Activated T-helper 17 cell treated with anti-CD3 and anti-CD28 coated beads, Interleukin-2, amount 50 U/mL, for 72 hours (primary cell): Measurements from ENCODE around the gene SPIB. TPM values are rescaled to one million over a fixed set of nuclear protein-coding genes. Genes with fewer than 3 reads are reported as not detected.
"Not testable (repeated sequence)": the region's sequence is repeated elsewhere in the genome, so short reads cannot be mapped to it uniquely, and the experiment has no call there.

Experiments used
- ATAC-seq: fragments of 150-1000 bp; cut with Tn5 transposase; replicated peaks from 2 replicates; pipeline ENCODE4 v1.10.0; 2021; ENCODE audit warnings: mild to moderate bottlenecking, moderate library complexity
- H3K27ac Mint-ChIP-seq: one replicate; pipeline ENCODE4 v1.8.0; 2022; ENCODE audit warnings: mixed read lengths
- H3K27me3 Mint-ChIP-seq: one replicate; pipeline ENCODE4 v1.8.0; 2022; ENCODE audit warnings: mixed read lengths
- H3K36me3 Mint-ChIP-seq: one replicate; pipeline ENCODE4 v1.8.0; 2022; ENCODE audit warnings: low read depth, mild to moderate bottlenecking, mixed read lengths
- H3K4me1 Mint-ChIP-seq: one replicate; pipeline ENCODE4 v1.8.0; 2022; ENCODE audit warnings: mixed read lengths
- H3K4me3 Mint-ChIP-seq: one replicate; pipeline ENCODE4 v1.8.0; 2022; ENCODE audit warnings: mild to moderate bottlenecking, mixed read lengths
- H3K9me3 Mint-ChIP-seq: one replicate; pipeline ENCODE4 v1.8.0; 2022; ENCODE audit warnings: mixed read lengths
- total RNA-seq, 2 donors: library from RNA; stranded (reverse); gene quantifications; one replicate each; pipeline ENCODE4 v1.2.3, GENCODE V29; 2022

SPIB gene
- total RNA-seq, 2 donors from 2014 or later: 1.9 to 2.4 TPM

DNA sequence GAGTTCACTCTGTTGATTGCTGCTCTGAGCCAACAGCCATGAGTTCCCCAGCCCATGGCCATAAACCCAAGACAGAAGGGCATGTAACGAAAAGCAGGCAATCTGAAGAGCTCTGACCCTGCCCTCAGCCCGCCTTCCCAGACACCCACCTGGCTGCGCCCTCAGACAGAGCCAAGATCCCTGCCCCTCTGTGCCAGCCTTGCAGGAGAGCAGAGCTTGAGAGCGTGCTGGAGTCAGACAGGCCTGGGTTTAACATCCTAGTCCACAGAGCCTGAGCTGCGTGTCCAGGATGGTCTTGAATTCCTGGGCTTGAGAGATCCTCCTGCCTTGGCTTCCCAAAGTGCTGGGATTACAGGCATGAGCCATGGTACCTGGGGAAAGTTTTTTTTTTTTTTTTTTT is 38.6 kb downstream of the SPIB start:
- Mint-ChIP-seq H3K27me3 (peaks cover 11% of the 10 kb centered on the region), H3K4me1 (peaks cover 12% of the 10 kb centered on the region), H3K9me3 (no peaks in the 10 kb centered on the region), H3K27ac (no peak overlapping the region), H3K36me3 (no peaks in the 10 kb centered on the region), H3K4me3 (no peak overlapping the region)
- no peak for ATAC-seq

DNA sequence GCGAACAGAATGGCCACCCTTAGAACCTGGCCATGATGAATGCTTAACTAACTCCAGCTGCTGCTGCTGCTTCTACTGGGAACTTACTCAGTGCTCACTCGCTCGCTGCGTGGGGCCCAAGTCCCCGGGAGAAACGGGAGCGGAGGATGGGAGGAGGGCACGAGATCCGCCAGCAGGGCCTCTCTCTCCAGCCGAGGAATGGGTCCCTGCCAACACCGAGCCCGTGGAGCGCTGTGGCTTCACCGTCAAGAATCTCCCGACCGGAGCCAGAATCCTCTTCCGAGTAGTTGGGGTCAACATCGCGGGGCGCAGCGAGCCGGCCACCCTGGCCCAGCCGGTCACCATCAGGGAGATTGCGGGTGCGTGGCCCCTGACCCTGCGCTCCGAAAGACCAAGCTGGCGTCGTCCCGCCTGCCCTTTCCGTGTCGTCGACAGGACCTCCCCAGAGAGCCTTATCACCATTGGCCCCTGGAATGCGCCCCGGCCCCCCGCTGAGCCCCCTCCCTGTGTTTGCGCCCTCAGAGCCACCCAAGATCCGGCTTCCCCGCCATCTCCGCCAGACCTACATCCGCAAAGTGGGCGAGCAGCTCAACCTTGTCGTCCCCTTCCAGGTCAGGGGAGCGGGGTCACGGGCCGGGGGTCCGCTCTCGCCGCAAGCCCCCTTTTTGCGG is 39.8 kb downstream of the SPIB start:
- no peak overlapping the region for H3K4me3 Mint-ChIP-seq
- no peaks in the 10 kb centered on the region for H3K9me3 Mint-ChIP-seq
- no peak overlapping the region for H3K27ac Mint-ChIP-seq
- peaks cover 12% of the 10 kb centered on the region for H3K4me1 Mint-ChIP-seq
- no peak for ATAC-seq
- no peaks in the 10 kb centered on the region for H3K36me3 Mint-ChIP-seq
- peaks cover 15% of the 10 kb centered on the region for H3K27me3 Mint-ChIP-seq

DNA sequence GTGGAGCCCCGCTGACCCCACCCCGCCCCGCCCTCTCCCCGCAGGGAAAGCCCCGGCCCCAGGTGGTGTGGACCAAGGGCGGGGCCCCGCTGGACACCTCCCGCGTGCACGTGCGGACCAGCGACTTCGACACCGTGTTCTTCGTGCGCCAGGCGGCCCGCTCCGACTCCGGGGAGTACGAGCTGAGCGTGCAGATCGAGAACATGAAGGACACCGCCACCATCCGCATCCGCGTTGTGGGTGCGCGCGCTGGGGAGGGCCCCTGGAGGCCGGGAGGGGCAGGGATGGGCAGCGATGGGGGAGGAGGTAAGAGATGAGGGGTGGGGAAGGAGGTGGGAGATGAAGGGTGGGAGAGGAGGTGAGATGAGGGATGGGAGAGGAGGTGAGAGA is 40.3 kb downstream of the SPIB start:
- Mint-ChIP-seq H3K27ac (no peak overlapping the region), H3K9me3 (no peaks in the 10 kb centered on the region), H3K4me3 (no peak overlapping the region), H3K36me3 (no peaks in the 10 kb centered on the region), H3K27me3 (peaks cover 15% of the 10 kb centered on the region), H3K4me1 (peaks cover 12% of the 10 kb centered on the region)
- no peak for ATAC-seq

DNA sequence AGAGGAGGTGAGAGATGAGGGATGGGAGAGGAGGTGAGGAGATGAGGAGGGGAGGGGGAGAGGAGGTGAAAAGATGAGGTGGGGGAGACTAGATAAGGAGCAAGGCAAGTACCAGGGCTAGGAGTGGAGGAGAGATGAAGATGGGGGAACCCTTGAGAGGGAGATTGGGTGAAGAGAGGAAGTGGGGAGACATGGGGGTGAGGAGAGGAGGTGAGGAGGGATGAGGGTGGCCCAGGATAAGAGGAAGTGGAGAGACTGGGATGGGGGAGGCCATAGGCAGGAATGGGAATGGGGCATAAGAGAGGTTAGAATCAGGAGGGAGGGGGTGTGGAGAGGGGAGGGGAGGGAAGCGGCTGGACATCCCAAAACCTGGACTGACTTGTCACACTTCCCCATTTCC is 40.9 kb downstream of the SPIB start:
- Mint-ChIP-seq H3K27ac (no peak overlapping the region), H3K9me3 (no peaks in the 10 kb centered on the region), H3K4me1 (peaks cover 12% of the 10 kb centered on the region), H3K4me3 (peak overlapping the region; percentile 50), H3K27me3 (peaks cover 15% of the 10 kb centered on the region), H3K36me3 (no peaks in the 10 kb centered on the region)
- no peak for ATAC-seq

DNA sequence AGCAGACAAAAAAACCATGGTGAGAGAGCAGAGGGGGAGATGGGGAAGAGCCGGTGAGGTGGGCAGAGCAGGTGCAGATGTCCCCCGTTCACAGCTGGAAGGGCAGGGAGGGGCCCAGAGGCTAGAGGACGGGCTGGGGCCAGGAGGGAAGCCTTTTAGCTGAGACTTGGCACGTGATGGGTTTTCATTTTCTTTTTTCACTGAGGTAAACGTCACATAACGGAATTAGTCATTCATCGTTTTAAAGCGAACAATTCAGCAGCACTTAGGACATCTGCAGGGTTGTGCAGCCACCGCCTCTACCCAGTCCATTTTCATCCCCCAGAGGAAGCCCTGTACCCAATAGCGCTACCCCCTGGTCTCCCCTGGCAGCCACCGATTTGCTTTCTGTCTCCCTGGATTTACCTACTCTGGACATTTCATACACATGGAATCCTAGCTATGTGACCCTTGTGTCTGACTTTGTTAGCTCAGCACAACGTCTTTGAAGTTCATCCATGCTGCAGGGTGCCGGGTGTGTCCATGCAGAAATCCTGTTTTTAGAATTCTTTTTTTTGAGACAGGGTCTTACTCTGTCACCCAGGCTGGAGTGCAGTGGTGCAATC is 41.5 kb downstream of the SPIB start:
- Mint-ChIP-seq H3K4me1 (peaks cover 12% of the 10 kb centered on the region), H3K27ac (no peak overlapping the region), H3K27me3 (peaks cover 15% of the 10 kb centered on the region), H3K36me3 (no peaks in the 10 kb centered on the region), H3K4me3 (peak overlapping the region; percentile 50), H3K9me3 (no peaks in the 10 kb centered on the region)
- peak; percentile 80 for ATAC-seq

DNA sequence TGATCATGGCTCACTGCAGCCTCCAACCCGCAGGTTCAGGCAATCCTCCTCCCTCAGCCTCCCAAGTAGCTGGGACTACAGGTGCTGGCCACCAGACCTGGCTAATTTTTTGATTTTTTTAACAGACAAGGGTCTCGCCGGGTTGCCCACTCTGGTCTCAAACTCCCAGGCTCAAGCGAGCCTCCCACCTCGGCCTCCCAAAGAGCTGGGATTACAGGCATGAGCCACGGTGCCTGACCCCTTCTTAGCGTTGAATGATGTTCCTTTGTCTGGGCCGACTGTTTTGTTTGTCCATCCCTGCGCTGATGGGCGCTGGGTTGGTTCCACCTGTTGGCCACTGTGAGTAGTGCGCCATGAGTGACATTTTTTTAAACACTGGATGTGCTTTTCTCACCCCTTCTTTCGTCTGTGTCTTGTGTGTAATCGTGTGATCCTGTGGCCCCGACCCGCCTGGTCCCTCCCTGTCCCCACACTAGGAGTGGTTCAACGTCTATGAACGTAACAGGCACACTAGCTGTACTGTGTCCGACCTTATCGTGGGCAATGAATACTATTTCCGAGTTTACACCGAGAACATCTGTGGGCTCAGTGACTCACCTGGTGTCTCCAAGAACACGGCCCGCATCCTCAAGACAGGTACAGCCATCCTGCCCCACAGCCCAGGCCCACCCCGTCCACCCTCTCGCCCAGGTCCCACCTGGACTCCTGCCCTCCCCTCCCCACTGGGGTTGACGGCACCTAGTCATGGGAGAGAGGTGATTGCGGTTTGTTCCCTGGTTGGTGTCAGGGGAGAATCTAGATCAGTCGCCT is 42.5 kb downstream of the SPIB start:
- H3K36me3 Mint-ChIP-seq: no peaks in the 10 kb centered on the region
- H3K4me1 Mint-ChIP-seq: peaks cover 12% of the 10 kb centered on the region
- H3K27me3 Mint-ChIP-seq: peaks cover 8% of the 10 kb centered on the region
- no peaks in the 10 kb centered on the region for H3K9me3 Mint-ChIP-seq
- peak overlapping the region; percentile 57 for H3K27ac Mint-ChIP-seq
- H3K4me3 Mint-ChIP-seq: no peak overlapping the region
- peak; percentile 74 for ATAC-seq

DNA sequence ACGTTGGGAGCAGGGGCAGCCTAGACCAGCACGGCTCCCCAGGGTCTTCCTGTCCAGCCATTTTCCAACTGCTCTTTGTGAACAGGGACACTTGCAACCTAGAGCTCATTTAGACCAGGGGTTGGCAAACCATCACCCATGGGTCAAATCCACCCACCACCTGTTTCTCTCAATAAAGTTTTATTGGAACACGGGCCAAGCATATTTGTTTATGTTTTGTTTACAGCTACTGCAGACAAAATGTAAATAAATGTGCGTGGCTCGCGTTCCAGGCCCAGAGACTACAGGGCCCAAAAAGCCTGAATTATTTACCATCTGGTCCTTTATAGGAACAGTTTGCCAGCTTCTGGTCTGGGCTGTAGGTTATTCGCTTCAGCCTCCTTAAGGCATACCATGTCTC is 44.2 kb downstream of the SPIB start:
- no peaks in the 10 kb centered on the region for H3K36me3 Mint-ChIP-seq
- peaks cover 4% of the 10 kb centered on the region for H3K27me3 Mint-ChIP-seq
- ATAC-seq: no peak
- H3K9me3 Mint-ChIP-seq: no peaks in the 10 kb centered on the region
- H3K27ac Mint-ChIP-seq: no peak overlapping the region
- peaks cover 12% of the 10 kb centered on the region for H3K4me1 Mint-ChIP-seq
- H3K4me3 Mint-ChIP-seq: no peak overlapping the region

DNA sequence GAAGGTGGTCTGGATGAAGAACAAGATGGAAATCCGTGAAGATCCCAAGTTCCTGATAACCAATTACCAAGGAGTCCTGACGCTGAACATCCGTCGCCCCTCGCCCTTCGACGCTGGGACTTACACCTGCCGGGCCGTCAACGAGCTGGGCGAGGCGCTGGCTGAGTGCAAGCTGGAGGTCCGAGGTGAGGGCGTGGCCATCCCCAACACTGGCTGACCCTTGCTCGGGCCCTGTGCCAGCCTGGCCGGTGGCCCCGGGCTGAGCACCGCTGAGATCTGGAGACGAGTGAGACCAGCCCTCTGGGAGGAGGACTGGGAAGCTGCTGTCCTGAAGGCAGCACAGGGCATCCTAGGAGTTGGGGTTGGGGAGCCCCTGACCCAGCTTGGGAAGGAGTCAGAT is 45.6 kb downstream of the SPIB start:
- H3K4me1 Mint-ChIP-seq: peaks cover 12% of the 10 kb centered on the region
- no peaks in the 10 kb centered on the region for H3K36me3 Mint-ChIP-seq
- H3K4me3 Mint-ChIP-seq: no peak overlapping the region
- peaks cover 7% of the 10 kb centered on the region for H3K27me3 Mint-ChIP-seq
- ATAC-seq: no peak
- H3K9me3 Mint-ChIP-seq: no peaks in the 10 kb centered on the region
- no peak overlapping the region for H3K27ac Mint-ChIP-seq

DNA sequence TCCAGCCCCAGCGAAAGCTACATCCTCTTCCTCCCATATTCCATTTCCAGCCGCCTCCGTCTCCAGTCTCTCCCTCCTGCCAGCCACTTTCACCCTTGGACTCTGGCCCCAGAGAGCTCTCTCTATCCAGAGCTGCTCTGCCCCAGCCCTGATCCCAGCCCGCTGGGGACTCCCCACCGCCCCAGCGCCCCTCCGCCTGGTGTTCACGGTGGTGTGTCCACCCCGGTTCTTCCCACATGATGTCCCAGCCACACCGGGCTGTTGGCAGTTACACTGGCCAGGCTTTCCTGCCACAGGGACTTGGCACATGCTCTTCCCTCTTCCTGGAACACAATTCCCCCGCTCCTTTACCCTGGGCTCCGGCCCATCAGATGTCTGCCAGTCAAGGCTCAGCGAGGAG is 46.3 kb downstream of the SPIB start:
- Mint-ChIP-seq H3K27ac (no peak overlapping the region), H3K4me1 (peaks cover 11% of the 10 kb centered on the region), H3K36me3 (no peaks in the 10 kb centered on the region), H3K27me3 (peaks cover 7% of the 10 kb centered on the region), H3K4me3 (no peak overlapping the region), H3K9me3 (no peaks in the 10 kb centered on the region)
- ATAC-seq: no peak

DNA sequence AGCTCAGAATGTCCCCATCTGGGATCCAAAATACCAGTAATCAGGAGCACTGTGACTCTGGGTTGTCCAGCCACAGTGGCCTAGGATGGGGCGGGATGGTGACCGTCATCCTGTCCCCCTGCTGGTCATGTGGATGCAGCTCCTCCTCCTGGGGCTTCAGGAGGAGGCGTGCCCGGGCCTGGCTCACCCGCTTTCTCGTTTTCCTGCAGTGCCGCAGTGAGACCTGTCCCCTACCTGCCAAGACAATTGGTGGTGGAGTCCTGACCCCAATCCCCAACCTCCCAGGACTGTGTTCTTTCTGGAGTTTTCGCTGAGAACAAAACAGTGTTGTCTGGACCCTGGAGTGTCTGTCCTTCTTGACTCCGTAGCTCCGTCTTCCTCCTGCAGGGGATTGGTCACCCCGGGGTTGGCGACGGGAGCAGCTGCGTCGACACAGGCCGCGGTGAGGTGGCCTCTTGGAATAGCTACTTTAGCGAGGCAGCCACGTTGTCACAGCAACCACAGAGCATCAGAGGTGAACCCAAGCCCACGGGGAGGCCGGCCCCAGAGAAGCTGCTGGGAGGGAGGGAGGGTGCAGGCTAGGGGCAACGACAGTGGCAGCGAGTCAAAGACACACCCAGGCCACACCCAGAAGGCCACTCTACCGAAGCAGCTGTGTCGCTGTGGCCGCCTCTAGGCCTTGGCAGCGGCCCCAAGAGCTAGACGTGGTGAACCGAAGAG is 47.4 kb downstream of the SPIB start:
- no peak for ATAC-seq
- Mint-ChIP-seq H3K4me1 (peaks cover 4% of the 10 kb centered on the region), H3K9me3 (no peaks in the 10 kb centered on the region), H3K36me3 (no peaks in the 10 kb centered on the region), H3K4me3 (no peak overlapping the region), H3K27ac (no peak overlapping the region), H3K27me3 (peaks cover 7% of the 10 kb centered on the region)

DNA sequence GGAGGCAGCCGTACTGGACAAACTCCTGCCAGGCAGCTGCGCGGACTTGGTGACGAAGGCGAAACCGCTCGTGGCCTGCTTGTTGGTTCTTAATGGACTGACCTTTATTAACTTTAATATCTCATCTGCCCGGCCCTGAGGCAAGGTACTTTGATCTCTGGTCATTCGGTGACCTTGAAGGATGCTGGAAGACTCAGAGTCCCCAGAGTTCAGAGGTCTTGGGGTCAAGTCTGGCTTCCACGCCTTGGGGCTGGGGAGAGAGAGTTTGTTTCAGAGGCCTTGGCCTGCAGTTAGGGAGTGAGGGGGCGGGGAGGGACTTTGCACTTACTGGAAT is 47.9 kb downstream of the SPIB start:
- Mint-ChIP-seq H3K9me3 (no peaks in the 10 kb centered on the region), H3K27ac (no peak overlapping the region), H3K4me3 (no peak overlapping the region), H3K27me3 (peaks cover 7% of the 10 kb centered on the region), H3K36me3 (no peaks in the 10 kb centered on the region), H3K4me1 (no peaks in the 10 kb centered on the region)
- no peak for ATAC-seq

DNA sequence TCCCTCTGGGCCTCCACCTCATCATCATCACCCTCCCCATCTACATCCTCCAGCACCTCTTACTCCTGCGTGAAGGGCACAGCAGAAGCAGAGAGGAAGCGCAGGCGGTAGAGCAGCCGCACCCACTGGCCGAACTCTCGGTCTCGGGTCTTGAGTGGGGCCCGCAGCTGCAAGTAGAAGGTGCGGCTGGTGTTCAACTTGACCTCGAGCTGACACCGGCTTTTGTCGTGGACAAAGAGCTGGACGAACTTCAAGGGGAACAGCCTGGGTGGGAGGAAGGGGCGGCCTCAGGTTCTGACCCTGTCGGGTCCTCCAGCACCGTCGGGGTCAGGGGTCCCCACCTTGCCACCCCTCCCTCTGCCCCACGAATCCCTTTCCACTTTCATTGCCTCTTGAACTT is 48.8 kb downstream of the SPIB start:
- ATAC-seq: no peak
- no peak overlapping the region for H3K27ac Mint-ChIP-seq
- no peaks in the 10 kb centered on the region for H3K9me3 Mint-ChIP-seq
- no peaks in the 10 kb centered on the region for H3K4me1 Mint-ChIP-seq
- no peak overlapping the region for H3K4me3 Mint-ChIP-seq
- peaks cover 7% of the 10 kb centered on the region for H3K27me3 Mint-ChIP-seq
- no peaks in the 10 kb centered on the region for H3K36me3 Mint-ChIP-seq

DNA sequence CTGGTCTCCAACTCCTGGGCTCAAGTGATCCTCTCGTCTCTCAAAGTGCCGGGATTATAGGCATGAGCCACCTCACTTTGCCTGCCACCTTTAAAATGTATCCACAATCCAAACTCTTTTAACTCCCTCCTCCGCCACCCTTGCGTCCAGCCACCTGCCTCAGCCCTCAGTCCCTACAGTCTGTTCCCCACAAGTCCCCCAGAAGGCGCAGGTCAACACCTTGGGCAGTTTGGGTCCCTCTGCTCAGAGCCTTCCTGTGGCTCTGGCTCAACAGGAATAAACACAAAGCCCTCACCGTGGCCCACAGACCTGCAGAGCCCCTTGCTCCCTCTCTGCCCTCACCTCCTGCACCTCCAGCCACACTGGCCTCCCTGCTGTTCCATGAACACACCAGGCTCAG is 50.1 kb downstream of the SPIB start:
- H3K36me3 Mint-ChIP-seq: no peaks in the 10 kb centered on the region
- H3K4me3 Mint-ChIP-seq: no peak overlapping the region
- peaks cover 3% of the 10 kb centered on the region for H3K27me3 Mint-ChIP-seq
- H3K4me1 Mint-ChIP-seq: no peaks in the 10 kb centered on the region
- ATAC-seq: no peak
- no peaks in the 10 kb centered on the region for H3K9me3 Mint-ChIP-seq
- H3K27ac Mint-ChIP-seq: peak overlapping the region; percentile 18

DNA sequence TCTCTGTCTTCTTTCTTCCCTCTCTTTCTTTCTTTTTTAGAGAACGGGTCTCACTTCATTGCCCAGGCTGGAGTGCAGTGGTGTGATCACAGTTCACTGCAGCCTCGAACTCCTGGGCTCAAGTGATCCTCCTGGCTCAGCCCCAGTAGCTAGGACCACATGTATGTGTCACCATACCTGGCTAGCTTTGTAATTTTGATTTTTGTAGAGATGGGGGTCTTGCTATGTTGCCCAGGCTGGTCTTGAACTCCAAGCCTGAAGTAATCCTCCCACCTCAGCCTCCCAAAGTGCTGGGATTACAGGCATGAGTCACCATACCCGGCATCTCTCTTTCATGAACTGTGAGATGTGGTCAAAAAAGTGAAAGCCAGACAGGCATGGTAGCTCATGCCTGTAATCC is 54.6 kb downstream of the SPIB start:
- Mint-ChIP-seq H3K36me3 (peaks cover 24% of the 10 kb centered on the region), H3K4me1 (peaks cover 12% of the 10 kb centered on the region), H3K27ac (peak overlapping the region; percentile 48)
- H3K27me3 Mint-ChIP-seq, H3K9me3 Mint-ChIP-seq, H3K4me3 Mint-ChIP-seq, ATAC-seq: not testable (repeated sequence)
